NCI-H345 treated with DMSO at 0.1 percent for 48 hours (cell line): ENCODE measurements around the gene ETS1.

Experiments used
- DNase-seq: peaks from one replicate; lab custom pipeline; 2025; ENCODE audit not compliant: unreplicated experiment; lab: John Stamatoyannopoulos, UW

The ETS1 gene

GRCh38 chr11:128484172-128484571, 103.2 kb downstream of the ETS1 start:
- DNase-seq: no peak

- no peak for DNase-seq
Measured at GRCh38 chr11:128483211-128483788, 104.1 kb downstream of the ETS1 start.

GRCh38 chr11:128482512-128483191, 104.7 kb downstream of the ETS1 start:
- no peak for DNase-seq

- DNase-seq: no peak
Measured at GRCh38 chr11:128482092-128482491, 105.3 kb downstream of the ETS1 start.

GRCh38 chr11:128481135-128481534, 106.2 kb downstream of the ETS1 start:
- no peak for DNase-seq

- DNase-seq: no peak
Measured at GRCh38 chr11:128480665-128481064, 106.7 kb downstream of the ETS1 start.

GRCh38 chr11:128480066-128480465, 107.3 kb downstream of the ETS1 start:
- DNase-seq: no peak

GRCh38 chr11:128479144-128479543, 108.2 kb downstream of the ETS1 start:
- no peak for DNase-seq

- no peak for DNase-seq
Measured at GRCh38 chr11:128478305-128478704, 109.1 kb downstream of the ETS1 start.

- DNase-seq: no peak
Measured at GRCh38 chr11:128477811-128478210, 109.5 kb downstream of the ETS1 start.

GRCh38 chr11:128477278-128477677, 110.1 kb downstream of the ETS1 start:
- no peak for DNase-seq

GRCh38 chr11:128476729-128477128, 110.6 kb downstream of the ETS1 start:
- DNase-seq: no peak

GRCh38 chr11:128476049-128476448, 111.3 kb downstream of the ETS1 start:
- no peak for DNase-seq

- no peak for DNase-seq
Measured at GRCh38 chr11:128474036-128474874, 113.1 kb downstream of the ETS1 start.

GRCh38 chr11:128473636-128474035, 113.7 kb downstream of the ETS1 start:
- DNase-seq: no peak

GRCh38 chr11:128472128-128473089, 114.9 kb downstream of the ETS1 start:
- no peak for DNase-seq

- no peak for DNase-seq
Measured at GRCh38 chr11:128471138-128471661, 116.2 kb downstream of the ETS1 start.

GRCh38 chr11:128470081-128470480, 117.3 kb downstream of the ETS1 start:
- DNase-seq: no peak

- no peak for DNase-seq
Measured at GRCh38 chr11:128469220-128469619, 118.1 kb downstream of the ETS1 start.

GRCh38 chr11:128468111-128468510, 119.2 kb downstream of the ETS1 start:
- DNase-seq: no peak

GRCh38 chr11:128467610-128468041, 119.7 kb downstream of the ETS1 start:
- no peak for DNase-seq
